ENCODE data around the gene UBQLN2.
A peak's percentile ranks its signal among the peaks of the same experiment; 100 is the strongest.
"Not testable (repeated sequence)": the region's sequence is repeated elsewhere in the genome, so short reads cannot be mapped to it uniquely, and the experiment has no call there.

UBQLN2 gene

GRCh38 chrX:56563231-56564161 lies at the start of gene UBQLN2:
Gene UBQLN2, plus strand, starts transcription at chrX:56563627. Its CDS starts 247 bp downstream, at chrX:56563874.
- no peak for TF ChIP-seq CTCF (IDR thresholded peaks at IDR 0.05; ENCODE audit: extremely low read depth, missing control alignments)
- DNase-seq (ENCODE audit: low spot score) = peak; percentile 57

GRCh38 chrX:56519642-56520041 lies 43.8 kb upstream of the UBQLN2 start:
- no peak for DNase-seq (ENCODE audit: low spot score)
- no peak for TF ChIP-seq CTCF (IDR thresholded peaks at IDR 0.05; ENCODE audit: extremely low read depth, missing control alignments)

- not testable (repeated sequence) for DNase-seq (ENCODE audit: low spot score)
Measured at GRCh38 chrX:56529482-56530007, 33.9 kb upstream of the UBQLN2 start.

- DNase-seq (ENCODE audit: low spot score) = no peak
- no peak for TF ChIP-seq CTCF (IDR thresholded peaks at IDR 0.05; ENCODE audit: extremely low read depth, missing control alignments)
Measured at GRCh38 chrX:56530011-56530410, 33.4 kb upstream of the UBQLN2 start.

- no peak for TF ChIP-seq CTCF (IDR thresholded peaks at IDR 0.05; ENCODE audit: extremely low read depth, missing control alignments)
- DNase-seq (ENCODE audit: low spot score) = no peak
Measured at GRCh38 chrX:56550667-56551066, 12.8 kb upstream of the UBQLN2 start.

- no peak for DNase-seq (ENCODE audit: low spot score)
- TF ChIP-seq CTCF (IDR thresholded peaks at IDR 0.05; ENCODE audit: extremely low read depth, missing control alignments) = no peak
Measured at GRCh38 chrX:56554870-56555269, 8.6 kb upstream of the UBQLN2 start.

- no peak for DNase-seq (ENCODE audit: low spot score)
- no peak for TF ChIP-seq CTCF (IDR thresholded peaks at IDR 0.05; ENCODE audit: extremely low read depth, missing control alignments)
Measured at GRCh38 chrX:56557376-56557929, 6.0 kb upstream of the UBQLN2 start.
